Daoy (cell line): ENCODE measurements around the gene LIPC. TPM values are rescaled to one million over a fixed set of nuclear protein-coding genes. Genes with fewer than 3 reads are reported as not detected.
A peak's percentile ranks its signal among the peaks of the same experiment; 100 is the strongest.

Experiments used
- DNase-seq: peaks from one replicate; pipeline ENCODE4 v3.0.0-alpha.2; 2015; ENCODE audit warnings: low read depth
- total RNA-seq: library from RNA; depleted of rRNA; stranded (reverse); fragments of >200 nt; shearing (Covaris generic); gene quantifications from 2 replicates; pipeline ENCODE4 v1.2.3, GENCODE V29; 2014

Gene LIPC
- total RNA-seq, 1 experiment from 2014 or later, result 0.74 TPM

GRCh38 chr15:58517682-58518525, 86.1 kb downstream of the LIPC start:
- DNase-seq, result no peak

DNA sequence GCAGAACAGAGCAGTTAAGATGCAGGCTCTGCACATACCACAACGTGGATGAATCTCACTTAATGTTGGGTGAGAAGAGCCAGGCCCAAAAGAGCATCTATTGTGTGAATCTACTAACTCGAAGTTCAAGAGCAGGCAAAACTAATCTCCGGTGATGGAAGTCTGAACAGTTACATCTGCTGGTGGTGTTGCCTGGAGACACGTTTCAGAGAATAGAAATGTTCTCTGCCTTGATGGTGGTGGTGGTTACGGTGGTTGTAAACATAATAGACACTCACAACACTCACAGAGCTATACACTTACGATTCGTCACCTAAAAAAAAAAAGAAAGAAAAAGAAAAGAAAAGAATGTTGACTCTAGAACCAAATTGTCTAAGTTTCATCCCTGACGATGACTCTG, 86.8 kb downstream of the LIPC start:
- no peak for DNase-seq

GRCh38 chr15:58519516-58519915, 87.7 kb downstream of the LIPC start:
- DNase-seq, result no peak

- no peak for DNase-seq
Measured at GRCh38 chr15:58520464-58520863, 88.7 kb downstream of the LIPC start.

DNA sequence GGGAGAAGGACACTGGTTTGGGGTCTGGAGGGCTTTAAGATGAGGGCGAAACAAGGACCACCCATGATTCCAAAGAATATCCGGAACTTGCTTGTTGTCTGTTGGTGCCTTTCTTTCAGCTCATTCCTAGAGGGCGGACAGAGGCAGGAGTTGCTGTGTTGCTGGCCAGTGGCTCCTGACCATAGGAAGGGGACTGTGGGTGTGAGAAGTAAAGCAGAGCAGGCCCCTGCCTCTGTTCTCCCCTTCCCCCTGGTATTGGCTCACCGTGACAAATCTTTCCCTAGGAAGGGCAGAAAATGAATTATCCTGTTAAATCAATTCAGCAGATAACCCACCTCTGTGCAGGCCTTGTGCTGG, 89.1 kb downstream of the LIPC start:
- DNase-seq, result no peak

DNA sequence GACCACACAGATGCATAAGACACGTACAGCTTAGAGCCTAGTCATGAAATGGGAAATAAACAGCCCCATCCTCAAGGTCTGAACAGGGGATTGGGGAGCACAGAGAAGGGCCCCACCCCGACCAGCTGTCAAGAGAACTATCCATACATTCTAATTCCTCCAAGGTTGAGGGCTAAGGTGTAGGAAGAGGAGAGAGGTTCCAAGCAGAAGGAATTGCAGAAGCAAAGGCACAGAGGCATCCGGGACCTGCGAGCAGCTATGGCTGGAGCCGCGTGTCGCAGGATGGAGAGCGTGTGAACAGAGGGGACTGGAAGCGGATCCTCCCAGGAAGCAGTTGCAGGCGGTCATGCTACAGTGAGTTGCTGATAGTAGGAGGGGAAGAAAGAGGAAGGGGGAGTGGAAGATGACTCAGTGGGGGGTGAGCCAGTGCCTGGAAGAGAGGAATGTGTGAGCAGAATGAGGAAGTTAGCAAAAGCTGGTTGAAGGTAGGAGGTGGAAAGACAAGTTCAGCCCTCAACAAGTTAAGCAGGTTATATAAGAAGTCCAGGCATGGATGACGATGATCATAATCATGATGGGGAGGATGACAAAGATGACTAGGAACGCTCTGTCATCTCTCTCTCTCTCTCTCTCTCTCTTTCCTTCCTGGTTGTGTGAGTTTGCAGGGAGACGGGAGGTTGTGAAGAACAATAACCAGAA, 89.7 kb downstream of the LIPC start:
- peak; percentile 84 for DNase-seq

DNA sequence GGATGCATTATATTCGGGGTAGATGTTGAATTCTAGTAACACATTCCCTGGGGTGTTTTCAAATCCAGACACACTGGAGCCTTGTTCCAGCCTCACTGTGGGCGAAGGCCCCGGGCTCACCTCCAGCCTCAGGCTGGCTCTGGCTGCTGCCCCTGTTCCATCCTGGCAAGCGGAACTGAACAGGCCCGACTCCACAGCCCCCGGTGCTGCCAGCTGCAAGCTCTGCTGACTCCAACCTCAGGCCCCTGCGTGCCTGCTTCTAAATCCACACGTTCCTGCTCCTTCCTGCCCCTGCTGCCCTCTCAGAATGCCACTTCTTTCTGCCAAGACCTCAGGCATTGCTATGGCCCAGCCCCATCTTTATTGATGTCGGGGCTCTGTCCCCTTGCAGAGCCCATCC, 90.6 kb downstream of the LIPC start:
- no peak for DNase-seq

- no peak for DNase-seq
Measured at GRCh38 chr15:58522865-58523264, 91.1 kb downstream of the LIPC start.

DNA sequence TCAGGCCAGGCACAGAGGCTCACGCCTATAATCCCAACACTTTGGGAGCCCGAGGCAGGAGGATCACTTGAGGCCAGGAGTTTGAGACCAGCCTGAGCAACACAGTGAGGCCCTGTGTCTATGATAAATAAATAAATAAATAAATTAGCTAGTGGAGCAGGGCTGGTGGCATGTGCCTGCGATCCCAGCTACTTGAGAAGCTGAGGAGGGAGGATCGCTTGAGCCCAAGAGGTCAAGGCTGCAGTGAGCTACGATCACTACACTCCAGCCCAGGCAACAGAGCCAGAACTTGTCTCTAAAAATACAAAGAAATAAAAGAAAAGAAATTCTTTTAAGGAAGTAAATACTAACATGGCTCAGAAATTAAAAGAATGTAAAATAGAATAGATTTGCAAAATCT, 91.8 kb downstream of the LIPC start:
- no peak for DNase-seq

DNA sequence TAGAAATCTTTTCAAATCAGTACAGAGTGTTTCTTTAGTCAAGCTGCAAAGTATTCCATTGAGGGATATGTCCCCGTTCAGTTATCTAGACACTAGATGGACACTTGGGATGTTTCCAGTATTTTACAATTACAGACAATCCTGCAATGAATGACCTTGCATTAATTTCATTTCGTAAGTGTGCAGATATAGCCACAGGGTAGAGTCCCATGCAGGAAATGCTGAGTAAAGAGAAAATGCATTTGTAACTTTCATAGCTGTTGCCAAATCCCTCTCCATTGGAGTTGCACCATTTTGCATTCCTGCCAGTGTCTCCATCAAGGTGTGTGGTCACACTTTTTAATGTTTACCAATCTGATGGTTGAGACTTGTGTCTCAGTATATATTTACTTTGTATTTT, 92.5 kb downstream of the LIPC start:
- no peak for DNase-seq

DNA sequence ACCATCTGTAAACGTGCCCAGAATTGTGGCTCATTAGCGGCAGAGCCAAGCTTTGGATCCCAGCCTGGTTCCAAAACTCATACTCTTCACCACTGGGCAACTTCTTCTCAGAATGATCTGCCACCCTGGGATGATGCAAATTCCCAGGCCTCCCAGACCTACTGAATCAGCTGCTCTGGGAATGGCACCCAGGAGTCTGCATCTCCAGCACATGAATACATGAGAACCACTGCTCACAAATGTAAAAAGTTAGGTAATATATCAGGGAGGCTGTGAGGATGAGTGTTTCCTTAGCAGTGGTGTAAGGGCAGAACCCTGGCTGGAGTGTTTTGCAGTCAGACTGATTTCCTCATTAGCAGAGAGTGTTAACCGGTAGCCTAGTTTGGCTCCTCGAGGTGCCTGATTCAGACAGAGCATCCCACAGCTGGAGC, 94.2 kb downstream of the LIPC start:
- DNase-seq, result no peak

DNA sequence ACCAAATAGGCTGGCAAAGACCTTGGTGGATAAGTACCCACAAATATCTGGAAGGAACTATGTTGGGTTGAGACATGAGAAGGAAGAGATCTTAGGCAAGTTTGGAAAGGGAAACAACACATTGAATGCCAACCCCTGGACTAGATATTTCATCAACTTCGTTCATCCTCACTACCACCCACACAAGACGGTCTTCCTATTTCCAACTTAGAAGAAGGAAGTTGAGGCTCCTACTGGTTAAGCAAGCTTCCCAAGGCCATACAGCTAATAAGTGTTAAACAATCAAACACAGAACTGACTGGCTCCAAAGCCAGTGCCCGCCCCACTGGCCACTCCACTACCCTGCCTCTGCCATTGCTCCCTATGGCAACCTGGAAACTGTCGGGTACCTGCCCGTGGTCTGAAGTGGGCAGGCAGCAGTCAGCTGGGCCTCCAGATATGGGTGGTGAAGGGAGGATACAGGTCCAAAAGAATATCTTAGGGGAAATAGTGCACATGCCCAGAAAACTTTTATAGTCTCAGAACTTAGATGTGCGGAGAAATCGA, 94.9 kb downstream of the LIPC start:
- DNase-seq, result no peak

DNA sequence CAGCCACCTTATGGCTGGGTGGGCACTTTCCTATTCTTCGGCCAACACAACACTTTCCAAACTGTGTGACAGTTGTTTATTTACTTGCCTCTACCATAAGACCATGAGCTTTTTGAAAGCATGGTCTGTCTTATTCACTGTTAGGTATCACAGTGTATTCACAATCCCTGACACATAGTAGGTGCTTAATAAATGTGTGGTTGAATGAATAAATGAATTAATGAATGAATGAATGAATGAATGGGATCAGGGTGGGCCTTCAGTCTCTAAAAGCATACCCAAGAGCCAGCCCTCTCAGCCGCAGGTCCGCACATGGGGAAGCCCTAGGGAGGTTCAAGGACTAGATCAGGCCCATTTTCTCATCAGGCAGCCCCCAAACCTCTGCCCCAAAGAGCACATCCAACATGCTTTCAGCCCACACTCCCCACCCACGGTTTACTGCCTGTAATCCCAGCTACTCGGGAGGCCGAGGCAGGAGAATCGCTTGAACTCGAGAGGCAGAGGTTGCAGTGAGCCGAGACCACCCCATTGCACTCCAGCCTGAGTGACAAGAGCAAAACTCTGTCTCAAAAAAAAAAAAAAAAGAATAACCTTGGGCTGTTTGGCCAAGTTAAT, 95.9 kb downstream of the LIPC start:
- DNase-seq, result no peak

DNA sequence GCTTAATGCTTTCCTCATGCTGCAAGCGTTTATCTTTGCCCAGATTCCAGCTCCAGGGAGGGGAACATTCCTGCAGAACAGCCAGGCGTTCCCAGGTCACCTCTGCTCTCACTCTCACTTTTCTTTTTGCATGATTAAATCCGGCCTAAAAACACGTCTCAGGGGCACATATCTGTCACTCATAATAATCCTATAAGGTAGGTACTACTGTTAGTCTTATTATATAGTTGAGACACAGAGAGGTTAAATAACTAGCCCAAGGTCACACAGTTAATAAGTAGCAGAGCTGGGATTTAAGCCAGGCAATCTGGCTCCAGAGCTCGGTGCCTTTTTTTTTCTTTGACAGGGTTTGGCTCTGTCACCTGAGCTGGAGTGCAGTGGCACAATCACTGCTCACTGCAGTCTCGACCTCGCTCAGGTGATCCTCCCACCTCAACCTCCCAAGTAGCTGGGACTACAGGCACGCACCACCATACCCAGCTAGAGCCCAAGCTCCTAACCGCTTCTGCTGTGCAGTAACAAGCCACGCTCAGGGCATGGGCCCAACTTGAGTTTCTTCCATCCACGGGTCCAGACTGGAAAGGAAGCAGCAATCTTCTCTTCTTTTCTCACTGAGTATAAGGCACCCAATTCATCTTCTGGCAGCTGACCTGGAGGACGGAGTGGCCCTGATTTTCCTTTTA, 96.5 kb downstream of the LIPC start:
- no peak for DNase-seq

- DNase-seq, result no peak
Measured at GRCh38 chr15:58529041-58529440, 97.2 kb downstream of the LIPC start.

- DNase-seq, result no peak
Measured at GRCh38 chr15:58530056-58530590, 98.3 kb downstream of the LIPC start.

DNA sequence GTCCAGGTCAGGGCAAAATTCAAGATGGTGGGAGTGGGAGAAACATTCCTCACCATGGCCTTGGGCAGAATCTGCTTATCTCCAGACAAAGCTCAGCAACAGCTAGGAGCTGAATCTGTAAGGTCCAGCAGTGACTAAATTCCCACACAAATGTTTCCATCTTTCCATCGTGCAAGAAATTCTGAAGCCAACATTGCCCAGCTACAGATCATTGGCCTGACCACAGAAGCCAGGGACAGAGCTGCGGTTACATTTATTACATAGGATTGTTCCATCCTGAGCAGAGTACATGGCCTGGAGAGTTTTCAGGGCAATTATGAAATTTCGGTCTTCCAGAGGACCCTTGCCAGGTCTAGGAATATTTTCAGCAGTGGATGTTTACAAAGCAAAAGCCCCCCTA, 100.3 kb downstream of the LIPC start:
- no peak for DNase-seq

DNA sequence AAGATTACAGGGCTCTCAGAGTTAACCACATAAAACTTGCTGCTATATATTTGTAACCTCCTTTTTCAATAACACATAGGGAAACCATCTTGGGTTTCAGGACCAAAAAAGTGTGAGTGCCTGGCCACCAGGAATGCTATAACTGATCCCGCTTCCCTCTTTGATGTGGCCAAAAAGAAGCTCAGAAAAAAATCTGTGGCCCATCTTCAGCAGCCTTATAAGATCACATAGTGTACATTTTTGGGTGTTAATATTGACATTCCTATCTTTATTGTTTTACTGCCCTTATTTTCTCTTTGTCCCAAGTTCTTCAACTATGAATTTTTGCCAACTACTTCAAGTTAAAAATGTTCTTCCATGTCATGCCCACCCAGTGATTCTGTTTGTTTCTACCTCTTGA, 102.8 kb downstream of the LIPC start:
- no peak for DNase-seq

DNA sequence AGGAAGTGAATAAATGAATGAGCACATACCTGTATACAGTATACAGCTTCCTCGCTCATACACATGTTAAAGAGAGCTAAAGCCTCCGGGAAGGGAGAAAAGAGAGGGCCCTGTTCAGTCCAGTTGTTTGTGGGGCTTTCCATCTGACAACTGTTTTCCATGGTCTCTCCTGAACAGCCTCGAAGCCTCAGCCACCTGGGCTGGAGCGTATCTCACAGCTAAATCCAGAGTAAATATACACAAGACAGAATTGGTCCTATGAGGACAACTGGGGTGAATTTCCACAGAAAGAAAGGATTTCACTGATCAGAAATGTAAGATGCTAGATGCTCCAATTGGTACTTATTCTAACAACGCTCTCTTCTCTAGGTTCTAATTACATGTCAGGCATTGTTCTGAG, 103.5 kb downstream of the LIPC start:
- no peak for DNase-seq

DNA sequence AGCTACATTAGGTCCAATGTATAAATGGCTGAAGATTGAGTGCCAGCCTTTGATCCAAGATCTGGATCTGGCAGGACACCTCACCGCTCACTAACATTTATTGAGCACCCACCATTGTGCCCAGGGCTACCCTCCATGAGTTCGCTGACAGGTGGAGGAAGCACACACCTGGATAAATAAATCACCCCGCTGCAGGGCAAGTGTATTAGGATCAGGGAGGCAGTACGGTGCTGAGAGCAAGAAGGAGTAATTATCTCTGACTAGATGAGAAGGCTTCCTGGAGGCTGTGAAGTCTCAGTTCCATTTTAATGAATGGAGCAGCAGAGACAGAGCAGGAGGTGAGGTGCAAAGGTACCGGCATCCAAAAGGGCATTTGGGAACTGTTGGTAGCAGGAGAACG, 104.1 kb downstream of the LIPC start:
- no peak for DNase-seq

DNA sequence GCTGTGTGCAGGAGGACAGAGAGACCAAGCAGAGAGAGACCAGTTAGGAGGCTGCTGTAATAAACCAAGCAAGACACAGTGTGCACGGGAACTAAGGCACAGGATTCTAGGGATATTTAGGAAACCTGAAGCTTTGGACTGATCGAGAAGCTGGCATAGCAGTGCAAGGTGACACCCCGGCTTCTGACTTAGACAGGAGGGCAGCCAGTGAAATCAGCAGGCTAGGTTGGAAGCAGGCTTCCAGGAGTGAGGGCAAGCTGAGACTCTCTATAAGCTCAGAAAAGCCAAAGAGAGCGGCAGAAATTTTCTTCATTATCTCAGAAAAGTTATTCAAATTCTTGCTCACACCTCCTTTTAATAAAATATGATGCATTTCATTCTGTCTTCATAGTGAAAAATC, 104.6 kb downstream of the LIPC start:
- DNase-seq, result no peak

GRCh38 chr15:58537033-58537432, 105.2 kb downstream of the LIPC start:
- no peak for DNase-seq
